ENCODE measurements around the gene ADAMTSL3.

DNA sequence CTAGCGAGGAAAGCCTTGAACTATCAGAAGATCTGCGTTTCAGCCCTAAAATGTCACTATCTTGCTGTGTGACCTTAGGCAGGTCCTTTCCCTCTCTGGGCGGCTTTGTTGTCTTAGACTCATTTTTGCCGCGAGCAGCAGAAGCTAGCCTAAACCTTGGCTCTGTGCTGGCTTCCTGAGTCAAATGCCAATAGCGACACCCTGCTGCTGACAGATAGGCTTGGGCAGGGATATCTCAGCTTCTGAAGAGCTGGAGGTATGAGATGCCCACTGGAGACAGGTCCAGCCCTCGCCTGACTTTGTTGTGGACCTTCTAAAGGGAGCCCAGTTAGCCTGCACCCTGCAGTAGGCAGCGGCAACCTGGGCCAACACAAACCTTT is 1.3 kb downstream of the ADAMTSL3 start:
- TF ChIP-seq, protein P1, sequence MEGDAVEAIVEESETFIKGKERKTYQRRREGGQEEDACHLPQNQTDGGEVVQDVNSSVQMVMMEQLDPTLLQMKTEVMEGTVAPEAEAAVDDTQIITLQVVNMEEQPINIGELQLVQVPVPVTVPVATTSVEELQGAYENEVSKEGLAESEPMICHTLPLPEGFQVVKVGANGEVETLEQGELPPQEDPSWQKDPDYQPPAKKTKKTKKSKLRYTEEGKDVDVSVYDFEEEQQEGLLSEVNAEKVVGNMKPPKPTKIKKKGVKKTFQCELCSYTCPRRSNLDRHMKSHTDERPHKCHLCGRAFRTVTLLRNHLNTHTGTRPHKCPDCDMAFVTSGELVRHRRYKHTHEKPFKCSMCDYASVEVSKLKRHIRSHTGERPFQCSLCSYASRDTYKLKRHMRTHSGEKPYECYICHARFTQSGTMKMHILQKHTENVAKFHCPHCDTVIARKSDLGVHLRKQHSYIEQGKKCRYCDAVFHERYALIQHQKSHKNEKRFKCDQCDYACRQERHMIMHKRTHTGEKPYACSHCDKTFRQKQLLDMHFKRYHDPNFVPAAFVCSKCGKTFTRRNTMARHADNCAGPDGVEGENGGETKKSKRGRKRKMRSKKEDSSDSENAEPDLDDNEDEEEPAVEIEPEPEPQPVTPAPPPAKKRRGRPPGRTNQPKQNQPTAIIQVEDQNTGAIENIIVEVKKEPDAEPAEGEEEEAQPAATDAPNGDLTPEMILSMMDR (IDR thresholded peaks at IDR 0.05; ENCODE audit: low read depth, low read length, poor library complexity, severe bottlenecking): no peak
- TF ChIP-seq EZH2phosphoT487 (IDR thresholded peaks at IDR 0.05; ENCODE audit: borderline replicate concordance, low read length): no peak
